NOMO-1 (cell line): ENCODE measurements around the gene TIPIN.
"Not testable (repeated sequence)": the region's sequence is repeated elsewhere in the genome, so short reads cannot be mapped to it uniquely, and the experiment has no call there.

Source experiments
- DNase-seq, 2 experiments: peaks; one replicate each; lab custom pipeline; 2025; ENCODE audit not compliant: unreplicated experiment in 2 of 2; lab: John Stamatoyannopoulos, UW

TIPIN gene

DNA sequence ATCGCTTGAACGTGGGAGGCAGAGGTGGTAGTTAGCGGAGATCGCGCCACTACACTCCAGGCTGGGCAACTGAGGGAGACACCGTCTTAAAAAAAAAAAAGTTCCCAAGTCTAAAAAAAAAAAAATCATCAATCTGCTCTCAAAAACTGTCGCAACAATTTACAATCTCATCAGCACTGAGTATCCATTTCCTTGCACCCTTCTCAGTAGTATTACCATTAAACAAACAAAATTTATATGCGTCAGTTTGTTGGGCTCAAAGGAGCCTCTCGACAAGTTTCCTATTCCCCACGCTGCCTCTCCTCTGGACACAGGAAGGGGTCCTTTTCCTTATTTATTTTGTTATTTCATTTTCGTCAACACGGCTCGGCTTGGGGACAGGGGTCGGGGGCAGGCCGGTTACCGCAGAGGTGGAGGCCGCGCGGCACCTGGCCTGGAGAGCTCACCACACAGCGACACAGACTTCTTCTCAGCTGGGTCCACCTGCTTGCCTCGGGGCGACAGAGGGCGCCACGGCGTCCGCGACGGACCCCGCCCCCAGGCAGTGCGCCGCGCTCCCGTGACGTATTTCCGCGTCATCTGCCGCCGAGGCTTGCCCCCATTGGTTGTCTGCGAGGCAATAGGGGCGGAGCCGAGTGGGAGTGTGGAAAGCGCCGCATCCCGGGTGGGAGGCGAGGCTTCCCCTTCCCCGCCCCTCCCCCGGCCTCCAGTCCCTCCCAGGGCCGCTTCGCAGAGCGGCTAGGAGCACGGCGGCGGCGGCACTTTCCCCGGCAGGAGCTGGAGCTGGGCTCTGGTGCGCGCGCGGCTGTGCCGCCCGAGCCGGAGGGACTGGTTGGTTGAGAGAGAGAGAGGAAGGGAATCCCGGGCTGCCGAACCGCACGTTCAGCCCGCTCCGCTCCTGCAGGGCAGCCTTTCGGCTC is 30.0 kb upstream of the TIPIN start, which contains the start of gene MAP2K1:
MAP2K1 (plus strand) TSS at position 709 of the 920 bp plus-strand sequence. CDS start 436 bp downstream, outside the sequence.
- peak; percentile 95 to 99 for DNase-seq

DNA sequence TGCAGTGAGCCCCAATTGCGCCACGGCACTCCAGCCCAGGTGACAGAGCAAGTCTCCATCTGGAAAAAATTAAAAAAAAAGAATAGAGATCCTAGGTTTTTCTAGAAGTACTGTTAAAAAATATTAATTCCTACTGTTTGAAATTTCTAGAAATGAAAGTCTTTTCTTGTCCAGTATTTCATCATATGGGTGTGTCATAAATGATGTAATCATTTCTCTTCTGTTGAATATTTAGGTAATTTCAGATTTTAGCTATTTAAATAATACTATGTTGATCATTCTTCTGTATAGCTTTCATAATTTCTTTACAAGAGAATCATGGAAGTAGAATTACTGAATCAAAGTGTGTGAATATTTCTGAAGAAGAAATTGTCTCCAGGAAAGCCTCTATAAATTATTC is 24.9 kb upstream of the TIPIN start:
- DNase-seq, result peak in 1 of 2 experiments; percentile 38

GRCh38 chr15:66378814-66379430 is 22.4 kb upstream of the TIPIN start:
- DNase-seq, result no peak

GRCh38 chr15:66374179-66374578 is 17.7 kb upstream of the TIPIN start:
- no peak for DNase-seq

GRCh38 chr15:66369773-66370651 is 13.5 kb upstream of the TIPIN start:
- peak; percentile 43 to 74 for DNase-seq

GRCh38 chr15:66364944-66365528 is 8.6 kb upstream of the TIPIN start:
- DNase-seq, result no peak

DNA sequence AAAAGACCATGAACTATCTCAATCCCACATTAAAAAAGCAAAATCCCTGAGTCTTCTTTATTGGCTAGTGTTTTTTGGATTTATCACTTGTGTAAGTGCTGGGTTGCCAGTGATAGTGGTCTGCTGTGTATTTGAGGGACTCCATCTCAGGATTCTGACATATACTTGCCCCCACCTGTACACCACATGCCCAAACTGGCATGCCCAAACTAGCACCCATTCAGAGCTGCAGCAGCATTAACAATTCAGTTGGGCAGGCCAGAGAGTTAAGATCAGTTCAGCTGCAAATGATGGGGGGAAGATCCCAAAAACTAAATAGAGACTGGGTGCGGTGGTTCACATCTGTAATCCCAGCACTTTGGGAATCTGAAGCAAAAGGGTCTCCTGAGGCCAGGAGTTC is 6.3 kb upstream of the TIPIN start:
- no peak for DNase-seq

- peak; percentile 13 to 20 for DNase-seq
These were observed 5.4 kb upstream of the TIPIN start for GRCh38 chr15:66361745-66362460.

GRCh38 chr15:66359740-66360139 is 3.3 kb upstream of the TIPIN start:
- no peak for DNase-seq

DNA sequence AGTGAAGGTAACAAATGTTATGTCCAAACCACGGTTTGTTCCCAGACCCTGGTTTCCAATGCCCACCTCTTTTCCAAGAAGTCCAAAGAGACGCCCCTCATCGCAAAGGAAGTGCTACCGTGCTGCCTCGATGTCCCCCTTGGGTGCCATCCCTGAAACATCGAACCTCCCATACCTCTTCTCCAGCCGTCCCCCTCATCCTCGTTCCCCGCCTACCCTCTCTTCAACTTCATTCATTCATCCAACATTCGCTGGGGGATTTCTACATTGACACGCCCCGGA is 467 bp downstream of the TIPIN start:
- DNase-seq, result no peak

- not testable (repeated sequence) for DNase-seq
These were observed 8.0 kb downstream of the TIPIN start for GRCh38 chr15:66348530-66348929.

DNA sequence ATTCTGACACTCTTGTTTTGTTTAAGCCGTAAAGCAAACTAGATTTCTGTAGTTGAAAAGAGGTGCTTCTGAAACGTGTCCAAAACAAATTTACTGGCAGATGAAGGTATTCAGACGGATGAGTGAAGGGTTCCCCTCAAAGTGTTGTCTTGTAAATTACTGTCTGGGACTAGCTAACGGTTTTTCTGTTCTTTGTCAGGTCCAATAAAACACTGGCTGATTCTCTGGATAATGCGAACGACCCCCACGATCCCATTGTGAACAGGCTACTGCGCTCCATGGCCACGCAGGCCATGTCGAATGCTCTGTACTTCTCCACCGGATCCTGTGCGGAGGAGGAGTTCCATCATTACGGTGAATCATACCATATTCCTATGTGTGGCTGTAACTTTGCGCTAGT is 27.7 kb downstream of the TIPIN start:
- no peak for DNase-seq

- no peak for DNase-seq
These were observed 28.7 kb downstream of the TIPIN start for GRCh38 chr15:66327736-66328135.

DNA sequence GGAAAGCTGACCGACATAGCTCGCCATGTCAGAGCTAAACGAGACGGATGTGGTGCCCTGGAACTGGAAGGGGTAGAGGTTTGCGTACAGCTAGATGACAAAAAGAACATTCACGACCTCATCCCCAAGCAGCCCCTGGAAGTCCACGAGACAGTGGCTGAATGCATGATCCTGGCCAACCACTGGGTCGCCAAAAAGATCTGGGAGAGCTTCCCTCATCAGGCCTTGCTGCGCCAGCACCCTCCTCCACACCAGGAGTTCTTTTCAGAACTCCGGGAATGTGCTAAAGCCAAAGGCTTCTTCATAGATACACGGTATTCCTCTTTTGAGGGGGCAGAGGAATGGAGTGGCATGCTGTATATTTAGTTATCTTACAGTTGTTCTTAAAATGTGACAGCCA is 30.4 kb downstream of the TIPIN start:
- no peak for DNase-seq

GRCh38 chr15:66323312-66323928 is 33.1 kb downstream of the TIPIN start:
- DNase-seq, result no peak

DNA sequence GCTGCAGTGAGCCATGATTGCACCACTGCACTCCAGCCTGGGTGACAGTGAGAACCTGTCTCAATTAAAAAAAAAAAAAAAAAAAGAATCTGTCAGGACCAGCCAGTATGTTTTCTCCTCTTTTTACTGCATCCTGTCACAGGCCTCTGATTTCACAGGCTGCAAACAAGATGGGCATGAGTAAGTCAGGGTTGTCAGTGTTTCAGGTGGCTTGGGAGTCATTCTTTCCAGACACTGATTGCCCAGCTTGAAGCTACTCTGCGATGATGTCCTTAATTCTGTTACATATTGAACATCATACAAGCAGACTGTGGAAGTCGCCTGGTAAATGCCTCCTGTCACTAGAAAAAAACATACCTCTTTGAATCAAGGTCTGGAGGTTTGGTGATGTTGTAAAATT is 44.3 kb downstream of the TIPIN start:
- no peak for DNase-seq

DNA sequence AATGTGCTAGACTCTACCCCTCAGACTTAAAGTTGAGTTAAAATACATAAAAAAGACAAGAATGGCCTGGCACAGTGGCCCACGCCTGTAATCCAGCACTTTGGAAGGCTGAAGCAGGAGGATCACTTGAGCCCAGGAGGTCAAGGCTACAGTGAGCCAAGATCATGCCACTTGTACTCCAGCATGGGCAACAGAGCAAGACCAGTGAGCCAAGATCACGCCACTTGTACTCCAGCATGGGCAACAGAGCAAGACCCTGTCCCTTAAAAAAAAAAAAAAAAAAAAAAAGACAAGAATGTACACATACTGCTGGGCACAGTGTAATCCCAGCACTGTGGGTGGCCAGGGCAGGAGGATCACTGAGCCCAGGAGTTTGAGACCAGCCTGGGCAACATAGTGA is 45.7 kb downstream of the TIPIN start:
- DNase-seq, result no peak

DNA sequence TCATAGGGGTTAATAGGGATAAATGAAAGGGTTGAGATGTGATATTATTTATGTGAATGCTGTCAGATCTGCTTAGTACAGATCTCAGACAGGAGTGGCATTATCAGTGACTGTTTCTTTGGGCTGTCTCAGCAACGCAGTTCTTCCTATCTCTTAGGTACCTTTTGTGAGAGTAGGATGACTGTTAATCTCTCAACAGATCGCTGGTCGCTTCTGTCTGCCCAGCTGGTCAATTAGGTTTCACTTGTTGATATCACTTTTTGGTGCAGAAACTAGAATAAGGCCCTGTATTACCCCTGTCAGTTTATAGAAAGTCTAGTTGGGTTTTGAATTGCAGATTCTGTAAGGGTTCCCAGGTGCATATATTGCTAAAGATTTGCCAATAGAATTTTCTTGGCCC is 46.7 kb downstream of the TIPIN start:
- no peak for DNase-seq

DNA sequence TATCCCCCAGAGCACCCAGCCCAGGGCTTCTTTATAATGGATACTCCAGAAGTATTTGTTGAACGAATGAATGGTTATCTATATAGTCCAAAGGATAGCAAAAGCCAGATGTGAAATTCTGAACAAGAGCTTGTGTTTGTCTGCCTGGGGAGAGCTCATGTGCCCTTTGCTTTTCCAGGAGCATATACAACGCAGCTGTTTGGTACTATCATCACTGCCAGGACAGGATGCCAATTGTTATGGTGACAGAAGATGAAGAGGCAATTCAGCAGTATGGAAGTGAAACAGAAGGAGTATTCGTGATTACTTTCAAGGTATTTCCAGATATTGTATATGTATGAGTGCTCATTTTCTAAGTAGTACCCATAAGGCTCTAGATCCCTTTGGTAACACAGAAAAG is 48.0 kb downstream of the TIPIN start:
- no peak for DNase-seq

- DNase-seq, result no peak
These were observed 50.1 kb downstream of the TIPIN start for GRCh38 chr15:66306381-66306780.
